ENCODE data around the gene AKAP1.

AKAP1 gene

GRCh38 chr17:57124053-57124452 is 39.0 kb downstream of the AKAP1 start:
- H3K27me3 ChIP-seq (ENCODE audit: control insufficient read depth, insufficient read depth, low read length, poor library complexity, severe bottlenecking), result no peaks in the 10 kb centered on the region
- peaks cover 5% of the 10 kb centered on the region for H3K4me1 ChIP-seq (ENCODE audit: control insufficient read depth, insufficient read depth, low read length)
- H3K4me3 ChIP-seq (ENCODE audit: insufficient read depth, low read depth, low read length), result no peak overlapping the region
- no peaks in the 10 kb centered on the region for H3K9me3 ChIP-seq (ENCODE audit: control insufficient read depth, low read length)
- H3K27ac ChIP-seq (ENCODE audit: insufficient read depth, low read depth, low read length, poor library complexity, severe bottlenecking), result no peak overlapping the region
- 84 to 87% methylated on average over 4 of the region's 4 CpGs for WGBS, 2 experiments
- peaks cover 4% of the 10 kb centered on the region for H3K36me3 ChIP-seq (ENCODE audit: control insufficient read depth, insufficient read depth, low read length)

DNA sequence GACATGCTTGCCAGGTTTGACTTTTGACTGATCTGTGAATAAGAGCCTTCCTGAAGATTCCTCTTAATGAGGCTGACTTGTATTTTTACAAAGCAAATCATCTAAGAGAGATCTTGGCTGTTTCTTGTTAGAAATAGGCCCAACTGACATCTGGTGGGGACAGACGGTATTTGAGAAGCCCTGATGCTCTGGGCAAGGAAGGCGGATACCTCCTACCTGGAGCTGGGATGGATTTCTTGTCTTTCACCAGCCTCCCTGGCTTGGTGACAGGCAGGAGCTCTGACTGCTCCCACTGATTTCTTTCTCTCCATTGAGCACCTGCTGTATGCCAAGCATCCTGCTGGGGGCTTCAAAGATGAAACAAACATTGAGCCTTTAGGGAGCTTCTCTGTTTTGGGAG is 40.4 kb downstream of the AKAP1 start:
- Histone ChIP-seq H3K36me3 (ENCODE audit: control insufficient read depth, insufficient read depth, low read length) (peaks cover 4% of the 10 kb centered on the region), H3K9me3 (ENCODE audit: control insufficient read depth, low read length) (no peaks in the 10 kb centered on the region), H3K27ac (ENCODE audit: insufficient read depth, low read depth, low read length, poor library complexity, severe bottlenecking) (no peak overlapping the region), H3K4me3 (ENCODE audit: insufficient read depth, low read depth, low read length) (no peak overlapping the region), H3K27me3 (ENCODE audit: control insufficient read depth, insufficient read depth, low read length, poor library complexity, severe bottlenecking) (no peaks in the 10 kb centered on the region), H3K4me1 (ENCODE audit: control insufficient read depth, insufficient read depth, low read length) (peaks cover 5% of the 10 kb centered on the region)
- 92 to 94% methylated on average over 2 of the region's 2 CpGs for WGBS, 2 experiments

DNA sequence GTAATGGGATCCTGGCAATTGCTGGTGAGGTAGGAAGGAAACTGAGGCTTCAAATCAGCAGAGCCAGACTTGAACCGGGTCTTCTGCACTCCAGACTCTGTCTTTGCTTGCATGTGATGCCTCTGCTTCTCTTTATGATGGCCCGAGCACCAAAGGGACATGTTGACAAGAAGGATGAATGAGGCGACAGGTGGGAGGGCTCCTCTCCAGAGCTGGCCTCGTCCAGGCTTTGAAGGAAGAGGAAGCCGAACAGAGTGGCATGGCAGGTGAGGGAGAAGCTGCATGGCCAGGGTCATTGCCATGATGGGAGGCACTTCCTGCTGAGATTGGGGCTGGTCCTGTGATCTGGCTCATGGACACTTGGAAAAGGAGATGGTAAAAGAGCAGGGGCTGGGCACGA is 40.8 kb downstream of the AKAP1 start:
- H3K9me3 ChIP-seq (ENCODE audit: control insufficient read depth, low read length), result no peaks in the 10 kb centered on the region
- H3K27me3 ChIP-seq (ENCODE audit: control insufficient read depth, insufficient read depth, low read length, poor library complexity, severe bottlenecking), result no peaks in the 10 kb centered on the region
- H3K4me1 ChIP-seq (ENCODE audit: control insufficient read depth, insufficient read depth, low read length), result peaks cover 5% of the 10 kb centered on the region
- peaks cover 4% of the 10 kb centered on the region for H3K36me3 ChIP-seq (ENCODE audit: control insufficient read depth, insufficient read depth, low read length)
- H3K27ac ChIP-seq (ENCODE audit: insufficient read depth, low read depth, low read length, poor library complexity, severe bottlenecking), result no peak overlapping the region
- H3K4me3 ChIP-seq (ENCODE audit: insufficient read depth, low read depth, low read length), result no peak overlapping the region
- WGBS, 2 experiments, result 93 to 95% methylated on average over 6 of the region's 6 CpGs

GRCh38 chr17:57130708-57131461 is 45.8 kb downstream of the AKAP1 start:
- no peak overlapping the region for H3K27ac ChIP-seq (ENCODE audit: insufficient read depth, low read depth, low read length, poor library complexity, severe bottlenecking)
- no peak overlapping the region for H3K4me3 ChIP-seq (ENCODE audit: insufficient read depth, low read depth, low read length)
- no peaks in the 10 kb centered on the region for H3K9me3 ChIP-seq (ENCODE audit: control insufficient read depth, low read length)
- 46 to 47% methylated on average over 16 of the region's 16 CpGs for WGBS, 2 experiments
- H3K36me3 ChIP-seq (ENCODE audit: control insufficient read depth, insufficient read depth, low read length), result no peaks in the 10 kb centered on the region
- peaks cover 4% of the 10 kb centered on the region for H3K4me1 ChIP-seq (ENCODE audit: control insufficient read depth, insufficient read depth, low read length)
- no peaks in the 10 kb centered on the region for H3K27me3 ChIP-seq (ENCODE audit: control insufficient read depth, insufficient read depth, low read length, poor library complexity, severe bottlenecking)

GRCh38 chr17:57132663-57133062 is 47.6 kb downstream of the AKAP1 start:
- Histone ChIP-seq H3K4me3 (ENCODE audit: insufficient read depth, low read depth, low read length) (no peak overlapping the region), H3K27ac (ENCODE audit: insufficient read depth, low read depth, low read length, poor library complexity, severe bottlenecking) (no peak overlapping the region), H3K27me3 (ENCODE audit: control insufficient read depth, insufficient read depth, low read length, poor library complexity, severe bottlenecking) (no peaks in the 10 kb centered on the region), H3K9me3 (ENCODE audit: control insufficient read depth, low read length) (no peaks in the 10 kb centered on the region), H3K4me1 (ENCODE audit: control insufficient read depth, insufficient read depth, low read length) (peaks cover 9% of the 10 kb centered on the region), H3K36me3 (ENCODE audit: control insufficient read depth, insufficient read depth, low read length) (no peaks in the 10 kb centered on the region)
- 92 to 93% methylated on average over 2 of the region's 2 CpGs for WGBS, 2 experiments

DNA sequence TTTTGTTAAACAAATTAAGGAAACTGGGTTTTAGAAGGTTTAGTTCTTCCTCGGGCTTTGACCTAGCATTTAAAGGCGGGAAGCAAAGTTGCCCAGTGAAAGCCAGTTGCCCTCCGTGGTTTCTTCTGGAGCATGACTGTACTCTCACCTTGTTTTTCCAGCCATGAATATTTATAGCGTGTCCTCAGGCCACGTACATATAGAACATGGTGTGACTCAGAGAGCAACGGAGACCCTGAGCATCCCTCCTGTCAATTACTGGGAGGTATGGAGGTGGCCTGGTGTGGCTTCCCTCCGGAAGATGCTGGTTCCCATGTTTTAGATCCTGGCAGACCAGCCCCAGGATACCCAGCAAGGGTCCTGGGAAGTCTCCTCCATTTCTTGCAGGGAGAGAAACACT is 48.4 kb downstream of the AKAP1 start:
- 64 to 66% methylated on average over 7 of the region's 7 CpGs for WGBS, 2 experiments

DNA sequence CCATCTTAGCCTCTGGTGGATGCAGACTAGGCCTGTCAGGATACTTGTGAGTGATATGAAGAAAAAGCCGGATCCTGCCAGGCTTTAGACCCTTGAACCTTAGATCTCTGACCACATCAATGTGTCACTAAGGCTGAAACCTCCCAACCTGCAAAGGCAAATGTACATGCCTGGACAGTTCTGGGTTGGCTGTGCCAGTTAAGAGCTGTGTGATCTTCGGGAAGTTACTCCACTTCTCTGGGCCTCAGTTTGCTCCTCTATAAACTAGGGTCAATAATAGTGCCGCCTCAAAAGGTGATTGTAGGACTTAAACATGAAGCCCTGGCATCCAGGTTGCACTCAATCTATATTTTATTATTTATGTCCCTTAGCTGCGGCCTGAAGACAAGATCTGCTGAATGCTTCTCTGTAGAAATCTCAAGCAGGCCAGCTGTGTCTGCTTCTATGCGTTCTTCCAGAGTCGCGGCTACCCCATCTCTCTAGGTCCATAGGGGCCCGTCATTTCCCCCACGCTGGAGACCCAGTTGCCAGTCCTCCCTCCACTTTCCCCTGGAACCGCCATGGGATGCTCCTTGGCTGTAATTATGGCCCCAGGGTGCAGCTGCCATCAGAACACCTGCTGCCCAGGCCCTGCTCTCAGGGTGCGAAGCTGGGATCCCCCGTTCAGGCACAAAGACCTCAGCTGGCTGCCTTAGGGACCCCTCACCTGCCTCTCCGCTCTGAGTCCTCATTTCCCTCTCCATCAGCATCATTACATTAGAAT is 50.2 kb downstream of the AKAP1 start:
- Histone ChIP-seq H3K27me3 (ENCODE audit: control insufficient read depth, insufficient read depth, low read length, poor library complexity, severe bottlenecking) (no peaks in the 10 kb centered on the region), H3K36me3 (ENCODE audit: control insufficient read depth, insufficient read depth, low read length) (no peaks in the 10 kb centered on the region), H3K4me1 (ENCODE audit: control insufficient read depth, insufficient read depth, low read length) (peaks cover 9% of the 10 kb centered on the region), H3K27ac (ENCODE audit: insufficient read depth, low read depth, low read length, poor library complexity, severe bottlenecking) (no peak overlapping the region), H3K9me3 (ENCODE audit: control insufficient read depth, low read length) (no peaks in the 10 kb centered on the region), H3K4me3 (ENCODE audit: insufficient read depth, low read depth, low read length) (no peak overlapping the region)
- WGBS, 2 experiments, result 91 to 97% methylated on average over 13 of the region's 13 CpGs

More for the DNA sequence above, 48.4 kb downstream of the AKAP1 start:
- H3K4me1 ChIP-seq (ENCODE audit: control insufficient read depth, insufficient read depth, low read length), result peaks cover 9% of the 10 kb centered on the region
- no peak overlapping the region for H3K27ac ChIP-seq (ENCODE audit: insufficient read depth, low read depth, low read length, poor library complexity, severe bottlenecking)
- H3K9me3 ChIP-seq (ENCODE audit: control insufficient read depth, low read length), result no peaks in the 10 kb centered on the region
- H3K27me3 ChIP-seq (ENCODE audit: control insufficient read depth, insufficient read depth, low read length, poor library complexity, severe bottlenecking), result no peaks in the 10 kb centered on the region
- H3K4me3 ChIP-seq (ENCODE audit: insufficient read depth, low read depth, low read length), result no peak overlapping the region
- no peaks in the 10 kb centered on the region for H3K36me3 ChIP-seq (ENCODE audit: control insufficient read depth, insufficient read depth, low read length)

DNA sequence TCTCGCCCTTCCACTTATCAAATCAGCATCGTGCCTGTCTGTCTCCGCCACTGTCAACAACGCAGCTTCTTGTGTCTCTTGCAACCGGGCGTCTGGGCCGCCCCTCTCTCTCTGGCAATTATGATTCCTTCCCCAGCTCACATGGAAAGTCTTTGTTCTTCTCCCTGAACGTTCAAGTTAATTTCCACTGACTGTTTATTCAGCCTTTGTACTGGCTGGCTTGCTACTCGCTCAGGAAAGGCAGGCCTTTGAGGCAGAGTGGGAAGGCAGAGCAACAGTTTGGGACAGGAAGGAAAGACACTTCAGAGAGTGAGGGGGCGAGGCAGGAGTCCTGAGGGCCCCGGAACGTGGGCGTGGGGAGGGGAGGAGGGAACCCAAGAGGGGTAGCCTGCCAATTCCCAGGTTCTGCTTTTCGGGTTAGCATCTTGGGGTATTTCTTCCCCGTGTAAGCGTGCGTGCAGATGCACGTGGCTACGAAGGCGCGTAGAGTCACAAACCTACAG is 50.8 kb downstream of the AKAP1 start:
- Histone ChIP-seq H3K9me3 (ENCODE audit: control insufficient read depth, low read length) (no peaks in the 10 kb centered on the region), H3K27me3 (ENCODE audit: control insufficient read depth, insufficient read depth, low read length, poor library complexity, severe bottlenecking) (no peaks in the 10 kb centered on the region), H3K36me3 (ENCODE audit: control insufficient read depth, insufficient read depth, low read length) (no peaks in the 10 kb centered on the region), H3K4me1 (ENCODE audit: control insufficient read depth, insufficient read depth, low read length) (peaks cover 9% of the 10 kb centered on the region), H3K27ac (ENCODE audit: insufficient read depth, low read depth, low read length, poor library complexity, severe bottlenecking) (no peak overlapping the region), H3K4me3 (ENCODE audit: insufficient read depth, low read depth, low read length) (no peak overlapping the region)
- 80 to 83% methylated on average over 21 of the region's 21 CpGs for WGBS, 2 experiments

DNA sequence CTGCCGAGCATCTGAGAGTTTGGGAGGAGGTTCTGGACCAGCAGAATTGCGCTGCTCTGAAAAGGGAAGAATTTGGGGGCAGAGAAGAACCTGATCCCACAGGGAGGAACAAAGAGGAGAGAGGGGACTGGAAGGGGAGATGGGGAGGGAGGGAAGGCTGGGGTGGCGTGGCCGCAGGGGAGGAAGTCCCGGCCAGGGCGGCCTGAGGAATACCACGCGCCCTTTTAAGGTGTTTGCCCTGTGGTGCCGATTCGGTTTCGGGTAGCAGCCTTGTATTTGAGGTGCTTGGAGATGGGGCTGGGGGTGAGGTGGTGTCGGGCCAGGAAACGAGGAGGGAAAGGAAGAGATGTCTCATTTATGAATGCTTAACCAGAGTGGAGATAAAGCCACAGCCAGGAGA is 51.3 kb downstream of the AKAP1 start:
- 72 to 78% methylated on average over 13 of the region's 13 CpGs for WGBS, 2 experiments
- Histone ChIP-seq H3K4me1 (ENCODE audit: control insufficient read depth, insufficient read depth, low read length) (peaks cover 9% of the 10 kb centered on the region), H3K27me3 (ENCODE audit: control insufficient read depth, insufficient read depth, low read length, poor library complexity, severe bottlenecking) (no peaks in the 10 kb centered on the region), H3K4me3 (ENCODE audit: insufficient read depth, low read depth, low read length) (no peak overlapping the region), H3K36me3 (ENCODE audit: control insufficient read depth, insufficient read depth, low read length) (no peaks in the 10 kb centered on the region), H3K9me3 (ENCODE audit: control insufficient read depth, low read length) (no peaks in the 10 kb centered on the region), H3K27ac (ENCODE audit: insufficient read depth, low read depth, low read length, poor library complexity, severe bottlenecking) (no peak overlapping the region)

Measured in ectodermal cell (in vitro differentiated cells).